Measurements from ENCODE around the gene NOG.

The NOG gene

GRCh38 chr17:56638591-56639051 is 45.1 kb downstream of the NOG start:
- DNase-seq (ENCODE audit: low spot score): no peak

- no peak for DNase-seq (ENCODE audit: low spot score)
Observed at GRCh38 chr17:56639517-56639916, 46.0 kb downstream of the NOG start.

DNA sequence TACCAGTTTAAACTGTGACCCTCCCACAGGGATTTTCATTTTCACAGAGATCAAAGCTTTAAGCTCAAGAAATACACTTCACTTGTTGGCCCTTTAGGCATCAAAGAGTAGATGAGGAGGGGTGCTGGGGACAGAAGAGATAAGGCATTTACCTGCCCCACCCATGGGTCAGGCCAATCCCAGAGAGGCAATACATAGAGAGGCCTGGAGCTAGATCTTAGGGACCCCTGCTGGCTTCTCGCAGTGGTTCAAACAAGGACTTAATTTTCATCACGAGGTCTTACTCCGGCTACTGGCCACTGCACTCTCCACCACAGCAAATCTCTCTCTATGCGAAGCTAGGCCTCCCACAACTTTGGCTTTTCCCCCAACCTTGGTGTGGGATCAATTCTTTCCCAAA is 46.6 kb downstream of the NOG start:
- no peak for DNase-seq (ENCODE audit: low spot score)

DNA sequence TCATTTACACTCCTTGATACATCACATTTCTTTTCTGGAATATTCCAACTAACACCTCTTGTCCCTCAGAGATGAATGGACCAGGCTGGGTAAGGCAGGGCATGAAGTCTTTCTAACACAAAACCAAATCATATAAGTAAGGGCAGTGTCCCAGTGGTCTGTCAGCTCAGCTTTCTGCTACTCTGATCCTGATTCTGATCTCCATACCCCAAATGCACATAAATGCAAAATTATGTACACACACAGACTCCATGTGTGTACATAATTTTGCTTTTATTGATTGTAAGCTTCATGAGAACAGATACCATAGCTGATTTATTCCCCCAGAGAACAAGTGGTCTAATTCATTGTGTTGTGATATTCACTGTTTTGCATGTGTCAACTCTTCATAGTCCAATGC is 47.9 kb downstream of the NOG start:
- DNase-seq (ENCODE audit: low spot score): no peak

DNA sequence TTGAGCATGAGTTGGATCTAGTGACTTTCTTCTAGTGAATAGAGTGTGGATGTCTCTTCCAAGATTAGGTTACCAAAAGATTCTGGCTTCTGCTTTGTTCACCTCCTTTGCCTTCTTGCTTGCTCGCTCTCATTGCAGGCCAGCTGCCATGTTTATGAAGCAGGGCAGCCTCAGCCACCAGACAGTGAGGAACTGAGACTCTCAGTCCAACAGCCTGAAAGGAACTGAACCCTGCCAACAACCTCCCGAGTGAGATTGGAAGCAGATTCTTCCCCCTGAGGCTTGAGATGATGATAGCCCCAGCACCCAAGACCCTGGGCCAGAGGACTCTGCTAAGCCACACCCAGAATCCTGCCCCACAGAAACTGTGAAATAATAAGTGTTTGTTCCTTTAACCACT is 48.4 kb downstream of the NOG start:
- no peak for DNase-seq (ENCODE audit: low spot score)

GRCh38 chr17:56642424-56642823 is 48.9 kb downstream of the NOG start:
- DNase-seq (ENCODE audit: low spot score): no peak

Data from RKO (cell line).